Cardiac septum (tissue), 1 donor: ENCODE measurements around the gene CADM1. TPM values are rescaled to one million over a fixed set of nuclear protein-coding genes. Genes with fewer than 3 reads are reported as not detected.

Source experiments
- DNase-seq: peaks from one replicate; pipeline ENCODE4 v3.0.0-alpha.2; 2020; ENCODE audit warnings: low spot score
- intact Hi-C: fragments of 100-400 bp; cut with DNase I; formaldehyde crosslinking; loops from one replicate; pipeline ENCODE4 v1.14.0; 2022
- total RNA-seq: library from RNA; stranded (reverse); fragmentation: NEBNext Ultra II Directional; extraction: Animal tissue kit (Norgen Biotek cat#: 25700); gene quantifications from one replicate; pipeline ENCODE4 v1.2.1, GENCODE V29; 2021
- donor health status: DM: no; HTN: no; CAD: no.

Gene CADM1
- total RNA-seq, 1 donor from 2014 or later: 36.0 TPM

- intact Hi-C loops: no loop called here
- no peak for DNase-seq
Measured at GRCh38 chr11:115518983-115519628, 14.9 kb upstream of the CADM1 start.

- no peak for DNase-seq
- intact Hi-C loops: no loop called here
Measured at GRCh38 chr11:115515647-115516395, 11.6 kb upstream of the CADM1 start.

- DNase-seq: no peak
- intact Hi-C loops: loop anchor here (10.0 kb wide), 2 partner anchors 188 to 718 kb away; no protein-coding TSS in a partner anchor
Measured at GRCh38 chr11:115506954-115507675, 2.9 kb upstream of the CADM1 start.

DNA sequence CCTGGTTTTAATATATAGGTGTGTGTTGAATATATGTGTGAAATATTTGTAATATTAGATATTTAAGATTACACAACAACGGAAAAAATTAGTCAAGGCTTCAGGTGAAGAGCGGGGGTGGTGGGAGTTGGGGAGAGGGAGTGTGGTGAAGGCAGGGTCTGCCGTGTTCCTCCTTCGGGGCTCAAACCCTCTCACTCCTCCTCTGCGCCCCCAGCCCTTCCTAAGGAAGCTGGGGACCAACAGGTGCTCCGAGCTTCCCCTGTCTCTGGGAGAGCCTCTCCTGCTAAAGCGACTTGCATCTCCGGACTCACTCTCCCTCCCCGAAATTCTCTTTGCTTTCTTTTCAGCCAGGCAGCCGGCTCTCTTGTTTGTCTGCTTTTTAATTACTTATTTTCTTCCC lies 960 bp upstream of the CADM1 start:
- no peak for DNase-seq
- intact Hi-C loops: loop anchor here (2.0 to 10.0 kb wide), 3 partner anchors 118 to 720 kb away; no protein-coding TSS in a partner anchor

GRCh38 chr11:115503886-115504275 lies 334 bp downstream of the CADM1 start:
- DNase-seq: no peak
- intact Hi-C loops: loop anchor here (2.0 to 10.0 kb wide), 4 partner anchors 119 to 721 kb away; no protein-coding TSS in a partner anchor

- DNase-seq: peak; percentile 85
- intact Hi-C loops: loop anchor here (2.0 to 10.0 kb wide), 3 partner anchors 168 to 722 kb away; no protein-coding TSS in a partner anchor
Measured at GRCh38 chr11:115503083-115503885, 931 bp downstream of the CADM1 start.

GRCh38 chr11:115502636-115503082 lies 1.6 kb downstream of the CADM1 start:
- DNase-seq: no peak

DNA sequence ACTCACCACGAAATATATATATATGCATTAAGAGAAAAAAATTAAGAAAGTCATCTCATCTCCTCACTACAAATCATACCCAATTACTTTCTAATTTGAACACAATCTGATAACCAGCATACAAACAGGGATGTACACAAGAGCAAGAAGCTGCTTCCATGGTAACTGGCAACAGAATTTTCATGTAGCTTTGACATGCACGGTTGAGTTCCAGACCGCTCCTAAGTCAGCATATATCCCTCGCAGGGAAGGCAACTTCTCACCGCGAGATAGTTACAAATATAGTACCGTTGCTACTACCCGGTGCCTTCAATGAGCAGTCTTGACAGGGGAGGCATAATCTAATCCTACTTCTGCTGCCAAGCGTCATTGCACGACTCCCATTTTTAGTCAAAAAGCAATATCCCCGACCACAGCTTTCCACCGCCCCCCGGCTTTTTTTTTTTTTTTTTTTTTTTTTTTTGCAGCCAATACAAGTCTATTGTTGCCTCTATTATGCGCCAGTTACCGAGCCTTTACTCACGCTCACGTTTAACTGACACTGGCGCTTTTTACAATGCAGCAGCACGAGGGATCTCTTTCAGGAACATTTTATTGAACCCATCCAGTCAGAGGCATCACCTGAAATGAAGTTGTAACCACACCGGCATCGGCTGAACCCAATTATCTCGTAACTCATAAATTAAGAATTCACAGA lies 2.2 kb downstream of the CADM1 start:
- no peak for DNase-seq
- intact Hi-C loops: loop anchor here (2.0 to 10.0 kb wide), 3 partner anchors 167 to 723 kb away; no protein-coding TSS in a partner anchor

More at GRCh38 chr11:115502636-115503082, 1.6 kb downstream of the CADM1 start:
- intact Hi-C loops: loop anchor here (2.0 to 10.0 kb wide), 3 partner anchors 168 to 722 kb away; no protein-coding TSS in a partner anchor

GRCh38 chr11:115501502-115501892 lies 2.7 kb downstream of the CADM1 start:
- DNase-seq: no peak
- intact Hi-C loops: loop anchor here (10.0 kb wide), 2 partner anchors 193 to 723 kb away; no protein-coding TSS in a partner anchor

- intact Hi-C loops: loop anchor here (10.0 kb wide), 2 partner anchors 194 to 724 kb away; no protein-coding TSS in a partner anchor
- DNase-seq: no peak
Measured at GRCh38 chr11:115500547-115501501, 3.4 kb downstream of the CADM1 start.

- no peak for DNase-seq
- intact Hi-C loops: loop anchor here (10.0 kb wide), 2 partner anchors 195 to 725 kb away; no protein-coding TSS in a partner anchor
Measured at GRCh38 chr11:115499891-115500290, 4.3 kb downstream of the CADM1 start.

GRCh38 chr11:115499241-115499799 lies 4.9 kb downstream of the CADM1 start:
- intact Hi-C loops: no loop called here
- DNase-seq: no peak

DNA sequence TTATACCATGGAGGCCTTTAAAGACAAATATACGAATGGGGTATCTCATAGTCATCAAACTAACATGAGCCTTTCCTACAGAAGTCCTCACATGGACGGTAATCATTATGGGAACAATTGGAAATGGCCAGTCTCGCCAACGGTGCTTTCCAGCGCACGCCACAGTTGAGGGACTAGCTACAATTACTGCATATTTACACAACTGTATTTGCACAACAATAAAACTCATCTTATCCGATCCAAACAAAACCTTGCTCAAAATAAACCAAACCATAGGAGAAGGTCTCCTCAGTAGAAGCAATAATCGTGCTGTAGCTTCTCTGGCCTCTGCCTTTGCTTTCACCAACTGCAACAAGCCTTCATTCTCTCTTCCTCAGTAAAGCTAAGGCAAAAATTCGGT lies 5.9 kb downstream of the CADM1 start:
- intact Hi-C loops: no loop called here
- no peak for DNase-seq

GRCh38 chr11:115497303-115497702 lies 6.9 kb downstream of the CADM1 start:
- no peak for DNase-seq
- intact Hi-C loops: no loop called here

- no peak for DNase-seq
- intact Hi-C loops: no loop called here
Measured at GRCh38 chr11:115496892-115497291, 7.3 kb downstream of the CADM1 start.

DNA sequence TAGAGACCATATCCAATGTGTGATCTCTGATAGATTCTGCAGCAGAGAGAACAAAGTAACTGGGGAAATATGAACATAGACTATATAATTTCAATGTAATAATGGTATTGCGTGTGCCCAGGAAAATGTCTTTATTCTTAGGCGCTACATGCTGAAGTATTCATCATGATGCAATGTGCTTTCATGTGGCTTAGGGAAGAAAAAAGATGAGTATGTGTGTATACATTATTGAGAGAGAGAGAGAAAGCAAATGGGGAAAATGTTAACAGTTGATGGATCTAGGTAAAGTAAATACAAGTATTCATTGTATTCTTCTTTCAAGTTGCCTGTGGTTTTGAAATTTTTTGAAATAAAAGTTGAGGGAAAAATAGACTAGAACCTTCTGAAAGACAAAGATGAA lies 10.3 kb downstream of the CADM1 start:
- DNase-seq: no peak
- intact Hi-C loops: no loop called here

DNA sequence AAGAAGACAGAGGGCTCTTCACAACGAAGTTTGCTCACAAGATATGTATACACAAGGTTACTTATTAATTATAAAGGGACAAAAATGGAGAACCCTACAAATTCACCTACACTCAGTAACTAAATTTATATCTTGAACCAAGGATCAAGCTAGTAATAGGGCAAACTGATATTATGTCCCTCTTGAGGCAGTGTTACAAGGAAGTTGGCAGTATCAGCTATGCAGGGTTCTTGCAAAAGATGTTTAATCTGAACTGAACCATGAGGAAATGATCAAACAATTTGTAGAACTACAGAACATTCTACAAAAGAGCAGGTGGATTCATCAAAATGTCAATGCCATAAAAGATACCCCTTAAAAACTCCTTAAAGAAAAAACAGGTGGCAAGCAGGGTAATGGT lies 10.7 kb downstream of the CADM1 start:
- DNase-seq: no peak
- intact Hi-C loops: no loop called here
